Pancreas (tissue), 10 donors: Measurements from ENCODE around the gene ACTL10. TPM values are rescaled to one million over a fixed set of nuclear protein-coding genes. Genes with fewer than 3 reads are reported as not detected.

ENCODE experiments used
- ATAC-seq, 4 donors: fragments of 200-7000 bp; cut with Tn5 transposase; one replicate each; pipeline versions ENCODE4 v1.8.0 to v1.9.1; 2020; ENCODE audit warnings: mild to moderate bottlenecking in 4 of 4, moderate library complexity in 4 of 4
- DNase-seq, 6 donors: peaks; one replicate each; pipeline ENCODE4 v3.0.0-alpha.2; 2020
- FAIRE-seq: peaks from 2 replicates; lab custom pipeline; 2012; peaks lifted over from hg19 to GRCh38; lab: Jason Lieb, UNC
- H3K27ac ChIP-seq, 4 donors: fragments of 200-600 bp; sonication (generic); 1 replicate in 3 of 4; 2 replicates in 1 of 4; pipeline versions ENCODE4 v1.5.0 to v1.8.0; 2020
- H3K27me3 ChIP-seq, 4 donors: fragments of 200-600 bp; one replicate each; pipeline ENCODE4 v1.8.0; 2021
- H3K36me3 ChIP-seq, 3 donors: fragments of 200-600 bp; sonication (generic) in 1 of 3; one replicate each; pipeline versions ENCODE4 v1.5.0 to v1.8.0; 2020 to 2021
- H3K4me1 ChIP-seq, 3 donors: fragments of 200-600 bp; one replicate each; pipeline ENCODE4 v1.8.0; 2021
- H3K4me3 ChIP-seq, 4 donors: fragments of 200-600 bp; sonication (generic) in 2 of 4; one replicate each; pipeline versions ENCODE4 v1.5.0 to v1.8.0; 2020 to 2021
- H3K9me3 ChIP-seq, 4 donors: fragments of 200-600 bp; one replicate each; pipeline ENCODE4 v1.8.0; 2021
- CTCF ChIP-seq, 4 donors: fragments of 200-600 bp; sonication (generic) in 3 of 4; IDR thresholded peaks; one replicate each; pipeline versions ENCODE4 v1.5.0 to v1.8.0; 2021; ENCODE audit warnings: antibody characterized with exemption in 4 of 4
- WGBS, 2 donors: extraction: QIAGEN DNeasy Blood & Tissue Kit; methylation state at CpG; one replicate each; pipeline ENCODE4 v1.1.7; 2013; 5-methylcytosine and 5-hydroxymethylcytosine counted together
- intact Hi-C, 3 donors: fragments of 100-400 bp; cut with DNase I; formaldehyde crosslinking; loops; one replicate each; pipeline versions ENCODE4 v1.11.1 to v1.14.2; 2022
- polyA plus RNA-seq, 2 donors: library from polyadenylated mRNA; stranded (reverse); fragments of 200-250 nt; gene quantifications; one replicate each; pipeline ENCODE4 v1.2.3, GENCODE V29; 2013
- total RNA-seq, 6 donors: library from RNA; stranded (reverse); fragmentation: NEBNext Ultra II Directional in 4 of 6; extraction: Animal tissue kit (Norgen Biotek cat#: 25700) in 4 of 6; gene quantifications; one replicate each; pipeline versions ENCODE4 v1.2.1 to v1.2.4, GENCODE V29; 2021 to 2023
- donor health status: healthy with polysubstance abuse.
- donor health status: DM: no; HTN: no; CAD: no; lungs with moderate emphysema.
- donor health status: DM: no; HTN: no; CAD: no.
- donor health status: control.
- donor health status: control.
- donor health status: Bipolar disorder and iron deficiency.
- donor health status: DM: yes; HTN: yes; CAD: no.
- donor health status: DM: no; HTN: no; CAD: no.
- donor health status: DM: no; HTN: no; CAD: no.
- donor health status: DM: yes; HTN: yes; CAD: no.

Gene ACTL10
- total and polyA plus RNA-seq, 8 donors: 1.6 to 3.5 (median 2.6) TPM

- H3K4me3 ChIP-seq: peak within 1 kb of the TSS; percentile 72 to 89 (median 75)
- no peak for ATAC-seq
- no peaks in the 10 kb centered on the region for H3K27me3 ChIP-seq
- no peaks in the 10 kb centered on the region for H3K9me3 ChIP-seq
- H3K27ac ChIP-seq: peak within 1 kb of the TSS in 3 of 4 donors; percentile 83 to 87 (median 85)
- peaks cover 0 to 6% (median 0%) of the 10 kb centered on the region in 3 donors for H3K36me3 ChIP-seq
- DNase-seq: peak in 4 of 6 donors; percentile 9 to 69 (median 36)
- intact Hi-C loops: loop anchor here in 1 of 3 donors (5.0 kb wide), 1 partner anchor 200 kb away; no protein-coding TSS in a partner anchor
- WGBS, 2 donors: 91 to 92% methylated on average over 10 of the region's 10 CpGs
- FAIRE-seq: no peak
- H3K4me1 ChIP-seq: peaks cover 0 to 17% (median 7%) of the 10 kb centered on the region in 3 donors
- TF ChIP-seq CTCF (IDR thresholded peaks at IDR 0.05): no peak
These were observed 4.6 kb upstream of the ACTL10 start, which contains the start of gene C20orf144 for GRCh38 chr20:33662172-33662571. Gene C20orf144, plus strand, starts transcription at chr20:33662327. Its CDS starts 19 bp downstream, at chr20:33662346.

- Histone ChIP-seq H3K4me1 (peaks cover 0 to 17% (median 7%) of the 10 kb centered on the region in 3 donors), H3K27ac (peak overlapping the region; percentile 72 to 87 (median 84)), H3K4me3 (peak overlapping the region; percentile 72 to 89 (median 75)), H3K9me3 (no peaks in the 10 kb centered on the region), H3K36me3 (no peaks in the 10 kb centered on the region), H3K27me3 (no peaks in the 10 kb centered on the region)
- intact Hi-C loops: loop anchor here in 1 of 3 donors (5.0 kb wide), 1 partner anchor 201 kb away; no protein-coding TSS in a partner anchor
- no peak for FAIRE-seq
- no peak for TF ChIP-seq CTCF (IDR thresholded peaks at IDR 0.05)
- ATAC-seq: peak; percentile 51 to 73 (median 64)
- WGBS, 2 donors: 1% methylated on average over 70 to 84 of the region's 84 CpGs
- peak; percentile 80 to 93 (median 86) for DNase-seq
These were observed 3.3 kb upstream of the ACTL10 start for GRCh38 chr20:33663161-33664084.

- no peak for ATAC-seq
- H3K27ac ChIP-seq: peak overlapping the region; percentile 72 to 87 (median 84)
- FAIRE-seq: no peak
- peak overlapping the region; percentile 72 to 89 (median 75) for H3K4me3 ChIP-seq
- no peaks in the 10 kb centered on the region for H3K36me3 ChIP-seq
- peaks cover 0 to 17% (median 7%) of the 10 kb centered on the region in 3 donors for H3K4me1 ChIP-seq
- no peak for TF ChIP-seq CTCF (IDR thresholded peaks at IDR 0.05)
- WGBS, 2 donors: 39 to 43% methylated on average over 9 of the region's 9 CpGs
- peak in 3 of 6 donors; percentile 13 to 58 (median 35) for DNase-seq
- intact Hi-C loops: loop anchor here in 1 of 3 donors (5.0 kb wide), 1 partner anchor 202 kb away; no protein-coding TSS in a partner anchor
- H3K27me3 ChIP-seq: no peaks in the 10 kb centered on the region
- no peaks in the 10 kb centered on the region for H3K9me3 ChIP-seq
These were observed 2.5 kb upstream of the ACTL10 start for GRCh38 chr20:33664085-33664761.

- DNase-seq: peak in 3 of 6 donors; percentile 9 to 50 (median 28)
- no peak for FAIRE-seq
- Histone ChIP-seq H3K9me3 (no peaks in the 10 kb centered on the region), H3K27ac (no peak overlapping the region), H3K4me1 (peaks cover 0 to 17% (median 7%) of the 10 kb centered on the region in 3 donors), H3K27me3 (no peaks in the 10 kb centered on the region), H3K36me3 (no peaks in the 10 kb centered on the region), H3K4me3 (no peak overlapping the region)
- 97 to 100% methylated on average over 2 of the region's 2 CpGs for WGBS, 2 donors
- no peak for TF ChIP-seq CTCF (IDR thresholded peaks at IDR 0.05)
- intact Hi-C loops: loop anchor here in 1 of 3 donors (5.0 kb wide), 1 partner anchor 202 kb away; no protein-coding TSS in a partner anchor
- ATAC-seq: no peak
These were observed 2.0 kb upstream of the ACTL10 start for GRCh38 chr20:33664762-33665144.
